Measurements from ENCODE around the gene CAPN5.

CAPN5 gene

GRCh38 chr11:77173494-77173893, 106.7 kb downstream of the CAPN5 start:
- no peak for DNase-seq (ENCODE audit: low read depth)

GRCh38 chr11:77174559-77174958, 107.8 kb downstream of the CAPN5 start:
- DNase-seq (ENCODE audit: low read depth): no peak

GRCh38 chr11:77175021-77175842, 108.5 kb downstream of the CAPN5 start:
- DNase-seq (ENCODE audit: low read depth): no peak
